H1 (cell line): Measurements from ENCODE around the gene NUP205. TPM values are rescaled to one million over a fixed set of nuclear protein-coding genes. Genes with fewer than 3 reads are reported as not detected.

Source experiments
- CTCF ChIA-PET: fragments of 300-600 bp; sonication (Branson Sonifier 250); formaldehyde crosslinking; loops from one replicate; lab custom pipeline; 2021; ENCODE audit not compliant: partially characterized antibody; lab: Charles Lee
- POLR2A ChIA-PET: fragments of 300-600 bp; sonication (Branson Sonifier 250); formaldehyde crosslinking; loops from one replicate; lab custom pipeline; 2021; ENCODE audit warnings: inconsistent platforms; ENCODE audit not compliant: partially characterized antibody; lab: Charles Lee
- DNase-seq, 2 experiments: peaks; one replicate each; pipeline versions ENCODE4 v3.0.0 to v3.0.0-alpha.2; 2010 to 2022; ENCODE audit warnings: low spot score in 2 of 2, low read depth in 1 of 2, mixed read lengths in 1 of 2
- FAIRE-seq: peaks from 2 replicates; lab custom pipeline; 2011; peaks lifted over from hg19 to GRCh38; lab: Jason Lieb, UNC
- H2AFZ ChIP-seq: 2 replicates; pipeline ENCODE4 v1.8.1; 2012; ENCODE audit warnings: low read length, inconsistent platforms
- H2AK5ac ChIP-seq: 2 replicates; pipeline ENCODE4 v1.6.1; 2013; ENCODE audit warnings: low read depth, low read length
- H2BK120ac ChIP-seq: replicated peaks from 2 replicates; pipeline ENCODE3; 2013; ENCODE audit warnings: low read depth, low read length, inconsistent platforms
- H2BK12ac ChIP-seq: 2 replicates; pipeline ENCODE4 v1.6.1; 2013; ENCODE audit warnings: low read depth, low read length
- H2BK15ac ChIP-seq: 2 replicates; pipeline ENCODE4 v1.6.1; 2013; ENCODE audit warnings: low read length
- H2BK20ac ChIP-seq: 2 replicates; pipeline ENCODE4 v1.6.1; 2013; ENCODE audit warnings: low read length
- H2BK5ac ChIP-seq: 2 replicates; pipeline ENCODE4 v1.6.1; 2013; ENCODE audit warnings: low read depth, low read length
- H3K14ac ChIP-seq: 2 replicates; pipeline ENCODE4 v1.6.1; 2013; ENCODE audit warnings: inconsistent platforms; ENCODE audit not compliant: insufficient read length
- H3K18ac ChIP-seq: 2 replicates; pipeline ENCODE4 v1.6.1; 2013; ENCODE audit warnings: low read length; ENCODE audit errors: extremely low read depth
- H3K23ac ChIP-seq: 2 replicates; pipeline ENCODE4 v1.6.1; 2013; ENCODE audit warnings: inconsistent platforms; ENCODE audit not compliant: insufficient read length
- H3K23me2 ChIP-seq: 2 replicates; pipeline ENCODE4 v1.6.1; 2013; ENCODE audit warnings: low read depth, low read length
- H3K27ac ChIP-seq: 2 replicates; pipeline ENCODE4 v1.6.1; 2011; ENCODE audit warnings: low read depth, low read length, inconsistent platforms
- H3K27me3 ChIP-seq, 4 experiments: replicated peaks in 1 of 4; 1 replicate in 1 of 4; 2 replicates in 3 of 4; pipeline versions ENCODE4 v1.6.1 to v1.8.1; 2011 to 2013; ENCODE audit warnings: low read length in 3 of 4, mild to moderate bottlenecking in 3 of 4, inconsistent platforms in 2 of 4, mixed read lengths in 2 of 4, moderate library complexity in 1 of 4; ENCODE audit not compliant: control insufficient read depth in 3 of 4, insufficient read depth in 3 of 4; ENCODE audit errors: extremely low read depth in 1 of 4
- H3K36me3 ChIP-seq, 4 experiments: 2 replicates each; pipeline versions ENCODE4 v1.6.1 to v1.8.1; 2011 to 2013; ENCODE audit warnings: mild to moderate bottlenecking in 4 of 4, low read length in 3 of 4, moderate library complexity in 2 of 4, control low read depth in 1 of 4, inconsistent platforms in 1 of 4; ENCODE audit not compliant: insufficient read depth in 4 of 4, control insufficient read depth in 2 of 4
- H3K4ac ChIP-seq: replicated peaks from 2 replicates; pipeline ENCODE3; 2013; ENCODE audit warnings: low read length, low read depth, mixed read lengths, inconsistent platforms; ENCODE audit not compliant: insufficient read length
- H3K4me1 ChIP-seq, 4 experiments: replicated peaks in 1 of 4; 1 replicate in 1 of 4; 2 replicates in 3 of 4; pipeline versions ENCODE4 v1.6.1 to v1.8.1; 2011 to 2013; ENCODE audit warnings: low read length in 3 of 4, inconsistent platforms in 2 of 4, mixed read lengths in 1 of 4; ENCODE audit not compliant: insufficient read depth in 4 of 4, control insufficient read depth in 3 of 4
- H3K4me2 ChIP-seq, 2 experiments: 2 replicates each; pipeline versions ENCODE4 v1.6.1 to v1.8.1; 2011 to 2013; ENCODE audit warnings: low read depth in 2 of 2, low read length in 2 of 2, control low read depth in 1 of 2, inconsistent platforms in 1 of 2, mild to moderate bottlenecking in 1 of 2; ENCODE audit not compliant: insufficient read depth in 1 of 2
- H3K4me3 ChIP-seq, 4 experiments: fragments of 200-600, 300-600 bp in 1 of 4; sonication (generic), shearing (Covaris generic), sonication (Bioruptor Twin) in 1 of 4; 2 replicates each; pipeline versions ENCODE4 v1.5.1 to v1.8.1; 2011 to 2016; ENCODE audit warnings: low read length in 4 of 4, low read depth in 3 of 4, control low read depth in 2 of 4, inconsistent platforms in 2 of 4, mild to moderate bottlenecking in 2 of 4, mixed read lengths in 1 of 4, moderate library complexity in 1 of 4; ENCODE audit not compliant: insufficient read depth in 2 of 4; ENCODE audit errors: extremely low read depth in 1 of 4
- H3K56ac ChIP-seq: replicated peaks from 2 replicates; pipeline ENCODE3; 2013; ENCODE audit warnings: low read depth, mild to moderate bottlenecking, mixed read lengths, low read length, inconsistent platforms; ENCODE audit not compliant: insufficient read length
- H3K79me1 ChIP-seq: 2 replicates; pipeline ENCODE4 v1.6.1; 2013; ENCODE audit warnings: low read depth, low read length, control low read depth
- H3K79me2 ChIP-seq, 2 experiments: 2 replicates each; pipeline versions ENCODE4 v1.6.1 to v1.8.1; 2012 to 2013; ENCODE audit warnings: low read length in 2 of 2, mild to moderate bottlenecking in 2 of 2, inconsistent platforms in 1 of 2; ENCODE audit not compliant: insufficient read depth in 2 of 2, control insufficient read depth in 1 of 2
- H3K9ac ChIP-seq, 4 experiments: replicated peaks in 1 of 4; 1 replicate in 1 of 4; 2 replicates in 3 of 4; pipeline versions ENCODE4 v1.6.1 to v1.8.1; 2011 to 2013; ENCODE audit warnings: low read depth in 3 of 4, low read length in 3 of 4, control low read depth in 2 of 4, mild to moderate bottlenecking in 2 of 4, moderate library complexity in 2 of 4, inconsistent platforms in 1 of 4; ENCODE audit errors: extremely low read depth in 1 of 4
- H3K9me3 ChIP-seq, 2 experiments: 2 replicates each; pipeline versions ENCODE4 v1.6.1 to v1.8.1; 2012 to 2013; ENCODE audit warnings: mild to moderate bottlenecking in 2 of 2, moderate library complexity in 2 of 2, control low read depth in 1 of 2, inconsistent platforms in 1 of 2, low read depth in 1 of 2, low read length in 1 of 2, mixed read lengths in 1 of 2; ENCODE audit not compliant: insufficient read depth in 2 of 2
- H4K20me1 ChIP-seq, 2 experiments: replicated peaks in 1 of 2; 2 replicates each; pipeline versions ENCODE3 to v1.8.1; 2011 to 2013; ENCODE audit warnings: inconsistent platforms in 2 of 2, low read length in 2 of 2, mild to moderate bottlenecking in 1 of 2; ENCODE audit not compliant: insufficient read depth in 2 of 2, control insufficient read depth in 1 of 2
- H4K5ac ChIP-seq: 2 replicates; pipeline ENCODE4 v1.6.1; 2013; ENCODE audit warnings: low read length, low read depth, mixed read lengths, inconsistent platforms; ENCODE audit not compliant: insufficient read length
- H4K8ac ChIP-seq: 2 replicates; pipeline ENCODE4 v1.8.0; 2013; ENCODE audit warnings: mild to moderate bottlenecking, moderate library complexity, low read length, inconsistent platforms; ENCODE audit not compliant: insufficient read depth; ENCODE audit errors: extremely low read depth
- H4K91ac ChIP-seq: replicated peaks from 2 replicates; pipeline ENCODE3; 2013; ENCODE audit warnings: low read length, mixed read lengths, inconsistent platforms; ENCODE audit not compliant: insufficient read length
- CEBPB ChIP-seq: IDR thresholded peaks from 2 replicates; pipeline ENCODE4 v1.6.1; 2012; ENCODE audit warnings: low read depth, low read length
- CHD1 ChIP-seq: IDR thresholded peaks from 2 replicates; pipeline ENCODE4 v1.6.1; 2012; ENCODE audit warnings: low read depth, low read length, improper control_type of control experiment
- EP300 ChIP-seq, 2 experiments: IDR thresholded peaks; 1 replicate in 1 of 2; 2 replicates in 1 of 2; pipeline ENCODE4 v1.6.1; 2011 to 2012; ENCODE audit warnings: low read depth in 2 of 2, low read length in 2 of 2, mild to moderate bottlenecking in 2 of 2, borderline replicate concordance in 1 of 2, inconsistent platforms in 1 of 2, moderate library complexity in 1 of 2
- EZH2 ChIP-seq: fragments of 200-600 bp; sonication (generic); IDR thresholded peaks from 2 replicates; pipeline ENCODE4 v1.7.1; 2012; ENCODE audit warnings: low read depth, mild to moderate bottlenecking, moderate library complexity, low read length, inconsistent platforms; ENCODE audit not compliant: severe bottlenecking
- JUN ChIP-seq: IDR thresholded peaks from 2 replicates; pipeline ENCODE4 v1.6.1; 2011; ENCODE audit warnings: low read depth, mild to moderate bottlenecking, improper control_type of control experiment, low read length
- PHF8 ChIP-seq: fragments of 200-600 bp; sonication (generic); conservative IDR thresholded peaks from 2 replicates; pipeline ENCODE4 v1.7.1; 2012; ENCODE audit warnings: low read depth, mild to moderate bottlenecking, inconsistent platforms, low read length, moderate library complexity
- RBBP5 ChIP-seq: IDR thresholded peaks from 2 replicates; pipeline ENCODE4 v1.7.1; 2012; ENCODE audit warnings: low read depth, mild to moderate bottlenecking, inconsistent platforms, low read length, moderate library complexity, borderline replicate concordance
- RNF2 ChIP-seq: fragments of 200-900, 300-1000 bp; sonication (generic); IDR thresholded peaks from 2 replicates; pipeline ENCODE4 v1.7.1; 2016; ENCODE audit warnings: borderline replicate concordance, low read depth, mild to moderate bottlenecking, antibody characterized with exemption, low read length; ENCODE audit not compliant: poor library complexity, severe bottlenecking; ENCODE audit errors: missing control alignments
- RXRA ChIP-seq: IDR thresholded peaks from 2 replicates; pipeline ENCODE4 v1.6.1; 2011; ENCODE audit warnings: low read depth, mild to moderate bottlenecking, low read length, moderate library complexity; ENCODE audit not compliant: insufficient read depth
- SAP30 ChIP-seq: fragments of 300-600 bp; sonication (generic); IDR thresholded peaks from 2 replicates; pipeline ENCODE4 v1.7.1; 2012; ENCODE audit warnings: low read length, moderate library complexity, mild to moderate bottlenecking, inconsistent platforms; ENCODE audit not compliant: insufficient read depth, insufficient replicate concordance
- SIRT6 ChIP-seq: IDR thresholded peaks from one replicate; pipeline ENCODE4 v1.7.1; 2012; ENCODE audit warnings: low read length, inconsistent platforms
- SP2 ChIP-seq: IDR thresholded peaks from 2 replicates; pipeline ENCODE4 v1.6.1; 2012; ENCODE audit warnings: mild to moderate bottlenecking, low read length, inconsistent platforms
- TBP ChIP-seq: IDR thresholded peaks from 2 replicates; pipeline ENCODE4 v1.6.1; 2011; ENCODE audit warnings: low read depth, low read length, improper control_type of control experiment
- ZNF274 ChIP-seq: IDR thresholded peaks from 2 replicates; pipeline ENCODE4 v1.7.0; 2012; ENCODE audit warnings: low read length, borderline replicate concordance; ENCODE audit errors: extremely low read depth
- WGBS, 2 experiments: shearing (Covaris generic) in 1 of 2; methylation state at CpG; one replicate each; pipeline versions ENCODE4 v1.1.6 to v1.1.7; 2013 to 2015; ENCODE audit warnings: low lambda C conversion rate in 2 of 2, mixed read lengths in 2 of 2, inconsistent platforms in 1 of 2, low coverage in 1 of 2, missing lambda C conversion rate in 1 of 2; ENCODE audit not compliant: insufficient replicate concordance in 2 of 2, insufficient coverage in 1 of 2, insufficient read length in 1 of 2; ENCODE audit errors: extremely low coverage in 1 of 2, missing lambda C conversion rate in 1 of 2; 5-methylcytosine and 5-hydroxymethylcytosine counted together
- polyA plus RNA-seq, 7 experiments: library from polyadenylated mRNA; depleted of rRNA in 3 of 7; stranded (reverse) in 5 of 7; unstranded in 2 of 7; fragments of >200 nt in 5 of 7; fragments of 200-250 nt in 2 of 7; gene quantifications; 1 replicate in 5 of 7; 2 replicates in 1 of 7; 4 replicates in 1 of 7; pipeline versions ENCODE4 v1.2.1 to v1.2.3, GENCODE V29; 2011 to 2013; ENCODE audit warnings: missing spikeins in 2 of 7, mixed read lengths in 2 of 7
- total RNA-seq: library from RNA; stranded (reverse); fragmentation: NEBNext Ultra II Directional; extraction: Animal tissue kit (Norgen Biotek cat#: 25700); gene quantifications from 2 replicates; pipeline ENCODE4 v1.2.1, GENCODE V29; 2021

NUP205 gene
- total and polyA plus RNA-seq, 2 of the 8 experiments (the other 6 are each of a cell fraction or from before 2014, with no cell fraction given): 148 to 216 TPM

GRCh38 chr7:135541029-135541428 lies 16.7 kb upstream of the NUP205 start:
- H3K79me2 ChIP-seq: no peaks in the 10 kb centered on the region
- no peak overlapping the region for H3K27ac ChIP-seq
- no peaks in the 10 kb centered on the region for H3K9me3 ChIP-seq
- H3K4me1 ChIP-seq: no peaks in the 10 kb centered on the region; a peak in 1 of 7 replicates
- no peak for FAIRE-seq
- no peak overlapping the region for H3K18ac ChIP-seq
- no peak overlapping the region for H2BK5ac ChIP-seq
- ChIA-PET CTCF (interaction anchor here (0.6 to 1.8 kb wide), 4 partner anchors 17 to 790 kb away, joined by 3 to 4 read pairs (median 3); partner anchors contain the start of gene NUP205), POLR2A (no interaction called here)
- no peak overlapping the region for H2BK20ac ChIP-seq
- no peak overlapping the region for H4K5ac ChIP-seq
- H2BK120ac ChIP-seq: no peak overlapping the region
- no peak overlapping the region for H3K4me2 ChIP-seq
- H4K8ac ChIP-seq: no peak overlapping the region
- H3K56ac ChIP-seq: no peak overlapping the region
- WGBS, 2 experiments: 92% methylated on average over 6 of the region's 6 CpGs; no CpG with 5 or more reads in 1 of the 2 experiments
- H3K79me1 ChIP-seq: no peaks in the 10 kb centered on the region
- H3K4me3 ChIP-seq: no peak overlapping the region
- H3K23ac ChIP-seq: no peak overlapping the region
- H4K20me1 ChIP-seq: no peaks in the 10 kb centered on the region
- no peak overlapping the region for H2BK15ac ChIP-seq
- H3K14ac ChIP-seq: no peak overlapping the region
- H2BK12ac ChIP-seq: no peak overlapping the region
- H3K4ac ChIP-seq: no peak overlapping the region
- H2AK5ac ChIP-seq: no peak overlapping the region
- no peak overlapping the region for H4K91ac ChIP-seq
- H3K27me3 ChIP-seq: no peaks in the 10 kb centered on the region
- no peak overlapping the region for H2AFZ ChIP-seq
- no peaks in the 10 kb centered on the region for H3K36me3 ChIP-seq
- no peak overlapping the region for H3K9ac ChIP-seq
- H3K23me2 ChIP-seq: no peaks in the 10 kb centered on the region
- DNase-seq: no peak
- TF ChIP-seq CEBPB (no peak), TBP (no peak), PHF8 (no peak), RBBP5 (no peak), JUN (no peak), EP300 (IDR thresholded peaks at IDR 0.05; ENCODE audit: borderline replicate concordance in 1 of 2, low read depth in 2 of 2, low read length in 2 of 2) (no peak), EZH2 (no peak), RNF2 (no peak), SP2 (no peak), ZNF274 (no peak), SIRT6 (no peak), RXRA (no peak), SAP30 (no peak), CHD1 (no peak)
